HG03135 (cell line): ENCODE data around the gene SLC25A5.
"Not testable (repeated sequence)": the region's sequence is repeated elsewhere in the genome, so short reads cannot be mapped to it uniquely, and the experiment has no call there.

ENCODE experiments used
- ATAC-seq: cut with Tn5 transposase; IDR thresholded peaks from one replicate; pipeline ENCODE4 v1.9.1; 2021; ENCODE audit warnings: mild to moderate bottlenecking, moderate library complexity; ENCODE audit not compliant: unreplicated experiment

Gene SLC25A5

GRCh38 chrX:119502727-119503483, 34.7 kb downstream of the SLC25A5 start:
- no peak for ATAC-seq

GRCh38 chrX:119503484-119503861, 35.2 kb downstream of the SLC25A5 start:
- no peak for ATAC-seq

- not testable (repeated sequence) for ATAC-seq
These were observed 36.9 kb downstream of the SLC25A5 start for GRCh38 chrX:119505145-119505544.

GRCh38 chrX:119505945-119506344, 37.7 kb downstream of the SLC25A5 start:
- no peak for ATAC-seq

- ATAC-seq, result no peak
These were observed 39.0 kb downstream of the SLC25A5 start for GRCh38 chrX:119507206-119507605.

- peak; percentile 71 for ATAC-seq
These were observed 44.0 kb downstream of the SLC25A5 start for GRCh38 chrX:119512146-119512800.

GRCh38 chrX:119516157-119516702, 48.0 kb downstream of the SLC25A5 start:
- ATAC-seq, result peak; percentile 80

- ATAC-seq, result no peak
These were observed 50.1 kb downstream of the SLC25A5 start for GRCh38 chrX:119518371-119518770.
